C4-2B (cell line): ENCODE results near the gene PDE8B.
A peak's percentile ranks its signal among the peaks of the same experiment; 100 is the strongest.

Experiments
- H3K27ac ChIP-seq: fragments of 450-650 bp; 2 replicates; pipeline ENCODE4 v1.5.1; 2017
- ZFX ChIP-seq: fragments of 450-650 bp; IDR thresholded peaks from 2 replicates; pipeline ENCODE4 v1.6.1; 2017
- TF ChIP-seq, protein P1 (sequence below): fragments of 450-650 bp; conservative IDR thresholded peaks from 2 replicates; pipeline ENCODE4 v1.5.1; 2017; ENCODE audit warnings: mild to moderate bottlenecking

Gene PDE8B

DNA sequence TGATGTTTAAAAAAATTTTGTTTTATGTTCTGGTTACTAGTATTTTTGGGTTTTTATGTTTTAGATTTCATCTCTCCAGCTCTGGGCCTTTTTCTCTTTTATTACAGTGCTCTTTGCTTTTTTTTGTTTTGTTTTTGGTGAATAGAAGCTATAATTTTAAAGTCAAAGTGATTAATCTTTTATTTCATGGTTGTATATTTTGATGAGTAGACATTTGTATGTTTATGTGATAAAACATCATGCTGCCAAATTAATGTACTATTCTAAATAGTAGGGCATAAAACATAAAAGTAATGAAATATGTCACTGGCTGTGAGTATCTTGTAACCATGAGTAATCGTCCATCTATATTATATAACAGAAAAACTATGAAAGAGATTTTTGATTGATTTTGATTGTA is 93.9 kb downstream of the PDE8B start:
- no peak overlapping the region for H3K27ac ChIP-seq
- TF ChIP-seq ZFX = no peak

DNA sequence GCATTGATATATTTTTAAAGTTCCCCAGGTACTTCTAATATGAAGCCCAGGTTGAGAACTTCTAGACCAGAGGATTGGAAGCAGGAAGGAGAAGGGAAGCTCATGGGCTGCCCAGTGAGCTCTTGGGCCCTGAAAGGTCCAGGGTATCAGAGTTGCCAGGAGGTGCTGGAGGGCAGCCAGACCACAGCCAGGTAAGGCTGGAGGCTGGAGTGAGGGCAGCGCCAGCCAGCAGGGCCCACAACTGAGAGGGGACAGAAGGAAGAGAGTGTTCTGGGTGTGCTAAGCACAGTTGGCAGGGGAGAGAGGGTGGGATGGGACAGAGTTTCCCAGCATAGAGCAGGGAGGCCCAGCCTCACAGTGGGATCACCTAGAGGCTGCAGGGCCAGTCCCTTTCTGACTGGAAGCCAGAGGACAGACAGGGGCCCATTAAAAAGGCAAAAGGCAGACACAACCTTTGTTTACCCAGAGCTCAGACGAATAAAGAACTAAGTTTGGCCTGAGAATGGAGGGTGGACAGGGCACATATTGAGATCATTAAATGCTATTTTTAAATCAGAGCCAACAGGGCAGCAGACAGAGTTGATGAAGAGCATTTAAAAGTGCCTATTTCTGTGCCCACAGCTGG is 94.9 kb downstream of the PDE8B start:
- TF ChIP-seq, protein P1, sequence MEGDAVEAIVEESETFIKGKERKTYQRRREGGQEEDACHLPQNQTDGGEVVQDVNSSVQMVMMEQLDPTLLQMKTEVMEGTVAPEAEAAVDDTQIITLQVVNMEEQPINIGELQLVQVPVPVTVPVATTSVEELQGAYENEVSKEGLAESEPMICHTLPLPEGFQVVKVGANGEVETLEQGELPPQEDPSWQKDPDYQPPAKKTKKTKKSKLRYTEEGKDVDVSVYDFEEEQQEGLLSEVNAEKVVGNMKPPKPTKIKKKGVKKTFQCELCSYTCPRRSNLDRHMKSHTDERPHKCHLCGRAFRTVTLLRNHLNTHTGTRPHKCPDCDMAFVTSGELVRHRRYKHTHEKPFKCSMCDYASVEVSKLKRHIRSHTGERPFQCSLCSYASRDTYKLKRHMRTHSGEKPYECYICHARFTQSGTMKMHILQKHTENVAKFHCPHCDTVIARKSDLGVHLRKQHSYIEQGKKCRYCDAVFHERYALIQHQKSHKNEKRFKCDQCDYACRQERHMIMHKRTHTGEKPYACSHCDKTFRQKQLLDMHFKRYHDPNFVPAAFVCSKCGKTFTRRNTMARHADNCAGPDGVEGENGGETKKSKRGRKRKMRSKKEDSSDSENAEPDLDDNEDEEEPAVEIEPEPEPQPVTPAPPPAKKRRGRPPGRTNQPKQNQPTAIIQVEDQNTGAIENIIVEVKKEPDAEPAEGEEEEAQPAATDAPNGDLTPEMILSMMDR = no peak
- TF ChIP-seq ZFX = no peak
- peak overlapping the region; percentile 30 for H3K27ac ChIP-seq

DNA sequence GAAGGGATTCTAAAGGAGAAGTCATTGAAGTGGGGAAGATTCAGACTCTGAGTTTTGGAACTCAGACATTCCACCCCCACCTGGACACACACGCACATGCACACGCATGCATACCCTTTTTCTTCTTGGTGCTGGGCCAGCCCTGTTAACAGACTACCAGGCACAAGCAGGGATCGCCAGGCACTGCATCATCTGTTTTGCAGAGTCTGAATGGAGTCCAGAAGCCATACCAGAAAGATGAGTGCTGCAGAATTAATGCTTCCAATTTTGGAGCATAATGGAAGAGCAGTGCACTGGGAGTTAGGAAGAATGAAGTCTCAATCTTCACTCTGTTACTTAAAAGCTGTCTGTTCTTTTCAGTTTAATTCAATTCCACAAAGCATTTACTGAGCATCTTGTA is 95.5 kb downstream of the PDE8B start:
- H3K27ac ChIP-seq = peak overlapping the region; percentile 30

DNA sequence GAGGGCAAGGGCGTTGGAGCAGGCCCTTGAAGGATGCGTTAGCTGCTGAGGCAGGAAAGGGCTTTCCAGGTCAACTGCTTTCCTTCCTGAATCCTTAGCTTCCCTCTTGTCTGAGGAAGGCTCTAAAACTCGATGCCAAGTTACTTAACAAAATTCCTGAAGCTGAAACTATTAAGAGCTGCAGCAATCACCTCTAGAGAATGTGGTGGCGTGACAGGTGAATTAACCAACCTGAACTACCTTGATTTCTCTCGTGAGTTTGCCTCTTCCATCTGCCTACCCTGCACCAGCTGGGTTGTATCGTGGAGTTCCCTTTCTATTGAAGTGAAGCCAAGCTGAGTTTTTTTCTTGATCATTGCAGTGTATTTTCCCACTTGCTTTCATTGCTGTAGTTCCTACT is 96.1 kb downstream of the PDE8B start:
- H3K27ac ChIP-seq = no peak overlapping the region; the same call in 1 of the 2 replicates

More for the DNA sequence above, 95.5 kb downstream of the PDE8B start:
- TF ChIP-seq, protein P1 = no peak
- no peak for TF ChIP-seq ZFX

DNA sequence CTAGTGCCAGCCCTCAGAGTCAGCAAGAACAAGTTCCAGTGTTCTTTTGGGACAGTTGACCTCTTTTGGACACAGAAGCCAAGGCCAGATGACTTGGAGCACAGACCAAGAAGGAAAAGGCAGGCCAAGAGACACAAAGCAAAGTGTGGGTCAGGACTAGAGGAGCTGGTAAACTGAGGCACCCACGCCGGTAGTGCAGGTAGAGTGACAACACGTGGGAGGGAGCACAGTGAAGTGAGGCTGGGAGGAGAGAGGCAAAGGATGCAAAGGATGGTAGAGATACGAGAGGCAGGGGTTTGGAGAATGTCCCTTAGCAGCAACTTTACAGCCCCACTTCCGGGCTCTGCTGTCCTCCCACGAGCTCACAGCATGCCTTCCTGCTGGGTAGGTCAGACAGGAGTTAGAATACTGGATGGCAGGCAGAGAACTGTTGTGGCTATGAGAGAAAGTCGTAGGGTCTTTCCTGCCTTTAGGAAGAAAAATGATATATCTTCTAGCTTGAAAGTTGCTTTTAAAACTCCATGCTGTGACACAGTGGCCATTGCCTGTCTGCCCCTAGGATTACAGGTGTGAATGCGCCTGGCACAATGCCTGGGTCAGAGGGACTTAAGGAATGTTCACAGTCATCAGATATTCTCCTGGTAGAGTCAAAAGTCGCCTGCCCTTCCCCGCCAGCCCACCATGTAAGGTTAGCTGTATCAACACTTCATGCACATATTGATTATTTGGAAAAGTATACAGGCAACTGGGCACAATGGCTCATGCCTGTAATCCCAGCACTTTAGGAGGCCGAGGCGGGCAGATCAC is 97.9 kb downstream of the PDE8B start:
- TF ChIP-seq, protein P1 = no peak
- TF ChIP-seq ZFX = no peak
- no peak overlapping the region for H3K27ac ChIP-seq

More for the DNA sequence above, 96.1 kb downstream of the PDE8B start:
- TF ChIP-seq, protein P1 = no peak
- no peak for TF ChIP-seq ZFX

DNA sequence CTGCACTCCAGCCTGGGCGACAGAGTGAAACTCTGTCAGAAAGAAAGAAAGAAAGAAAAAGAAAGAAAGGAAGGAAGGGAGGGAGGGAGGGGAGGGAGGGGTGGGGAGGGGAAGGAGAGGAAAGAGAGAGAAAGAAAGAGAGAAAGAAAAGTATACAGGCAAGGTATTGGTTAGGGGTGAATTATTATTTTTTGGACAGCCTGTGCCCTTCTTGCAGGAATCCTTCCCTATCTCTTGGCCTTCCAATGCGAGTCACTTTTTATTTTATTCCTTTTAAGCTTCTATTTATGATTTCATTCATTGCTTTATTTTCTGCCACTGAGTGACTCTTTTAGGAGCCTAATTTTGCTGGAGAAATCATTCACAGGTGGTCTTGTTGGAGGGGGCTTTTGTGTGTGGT is 98.7 kb downstream of the PDE8B start:
- TF ChIP-seq, protein P1 = no peak
- no peak for TF ChIP-seq ZFX
- no peak overlapping the region for H3K27ac ChIP-seq

DNA sequence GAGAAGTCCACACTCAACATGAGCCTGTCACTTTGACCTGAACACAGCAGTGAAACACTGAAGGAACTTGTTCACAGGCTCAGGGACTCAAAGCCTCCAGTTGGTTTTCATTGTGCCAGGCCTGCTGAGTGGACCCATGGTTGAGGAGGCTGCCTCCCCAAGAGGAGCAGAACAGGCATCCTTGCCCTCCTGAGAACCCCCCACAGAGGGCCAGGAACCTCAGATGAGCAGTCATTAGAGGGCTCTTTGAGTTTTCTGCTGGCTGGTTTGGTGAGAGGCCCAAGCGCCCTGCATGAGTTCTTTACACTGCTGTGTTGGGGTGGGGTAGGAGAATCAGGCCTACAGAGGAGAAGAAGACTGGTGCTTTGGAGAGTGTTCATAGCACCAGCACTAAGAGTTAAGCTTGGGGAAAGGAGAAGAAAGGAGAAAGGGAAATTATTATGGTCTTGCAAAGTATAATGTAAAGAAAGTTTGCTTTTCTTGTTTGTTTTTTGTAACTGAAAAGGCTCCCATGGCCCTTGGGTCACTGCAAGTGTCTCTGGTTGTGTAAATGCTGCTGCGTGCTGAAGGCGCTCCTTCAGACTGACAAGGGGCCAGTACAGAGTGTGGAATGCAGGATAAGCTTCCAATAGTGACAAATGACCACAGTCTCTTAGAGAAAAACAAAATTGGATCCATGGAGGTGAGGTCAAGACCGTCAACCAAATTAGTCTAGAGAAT is 100.2 kb downstream of the PDE8B start:
- no peak for TF ChIP-seq ZFX
- TF ChIP-seq, protein P1 = no peak
- H3K27ac ChIP-seq = no peak overlapping the region
